ENCODE results near the gene HK1.
"Not testable (repeated sequence)": the region's sequence is repeated elsewhere in the genome, so short reads cannot be mapped to it uniquely, and the experiment has no call there.

HK1 gene

DNA sequence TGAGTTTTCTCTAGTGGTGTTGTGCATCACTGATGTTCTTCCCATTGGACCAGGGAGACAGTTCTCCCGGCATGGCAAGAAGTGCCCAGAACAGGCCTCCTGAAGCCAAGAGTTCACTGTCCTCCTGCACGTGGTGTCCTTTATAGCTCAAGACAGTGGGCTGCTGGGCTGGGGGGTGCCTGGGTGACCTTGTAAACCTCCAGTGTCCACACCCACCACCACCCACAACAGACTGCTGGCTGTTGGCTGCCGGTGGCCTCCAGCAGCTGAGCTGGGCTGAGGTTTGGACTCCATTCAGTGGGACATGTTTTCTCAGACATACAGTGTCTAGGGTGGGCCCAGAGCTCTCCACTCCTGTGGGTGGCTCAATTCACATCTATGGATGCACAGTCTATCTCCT, 42.2 kb downstream of the HK1 start:
- Histone ChIP-seq H3K27ac (ENCODE audit: low read depth, low read length) (no peak overlapping the region), H3K27me3 (ENCODE audit: insufficient read depth, low read length) (no peaks in the 10 kb centered on the region), H3K9me3 (ENCODE audit: insufficient read depth, low read depth, low read length) (no peaks in the 10 kb centered on the region), H3K36me3 (ENCODE audit: insufficient read depth, low read length) (peaks cover 2% of the 10 kb centered on the region; the same call in 1 of the 2 replicates), H3K4me1 (ENCODE audit: insufficient read depth, low read length) (peaks cover 41% of the 10 kb centered on the region), H3K4me3 (ENCODE audit: low read length) (peak overlapping the region; percentile 97), H3K9ac (ENCODE audit: low read depth, low read length) (no peak overlapping the region)
- WGBS = 92% methylated on average over 3 of the region's 3 CpGs

DNA sequence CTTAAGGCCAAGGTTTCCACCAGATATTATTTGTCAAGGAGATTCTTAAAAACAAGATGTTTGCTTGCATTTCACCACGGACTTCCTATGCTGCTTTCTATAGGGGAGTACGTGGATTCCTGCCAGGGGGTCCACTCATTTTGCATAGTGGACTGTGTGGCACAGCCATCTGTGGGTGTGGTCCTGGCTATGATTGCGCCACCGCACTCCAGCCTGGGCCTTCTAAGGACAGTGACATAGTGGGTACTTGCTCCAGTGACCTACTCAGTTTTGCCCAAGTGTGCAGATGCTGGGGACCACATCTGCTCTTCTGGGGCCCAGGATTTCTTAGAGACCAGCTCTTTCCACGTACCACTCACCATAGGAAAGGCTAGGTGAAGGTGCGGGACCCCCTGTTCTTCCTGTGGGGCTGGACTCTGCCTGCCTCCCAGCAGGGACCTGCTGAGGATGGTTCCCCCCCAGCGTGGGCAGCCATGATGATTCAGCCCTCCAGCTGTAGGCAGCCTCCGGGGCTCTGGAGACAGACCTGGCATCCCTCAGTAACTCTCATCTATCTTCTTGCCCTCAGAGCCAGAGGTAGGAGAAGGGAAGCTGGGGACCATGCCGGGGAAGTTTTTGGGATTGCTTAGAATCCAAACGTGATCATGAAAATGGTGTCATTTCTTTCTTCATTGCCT, 42.9 kb downstream of the HK1 start:
- Histone ChIP-seq H3K9me3 (ENCODE audit: insufficient read depth, low read depth, low read length) (no peaks in the 10 kb centered on the region), H3K4me1 (ENCODE audit: insufficient read depth, low read length) (peaks cover 43% of the 10 kb centered on the region), H3K9ac (ENCODE audit: low read depth, low read length) (no peak overlapping the region), H3K36me3 (ENCODE audit: insufficient read depth, low read length) (peaks cover 2% of the 10 kb centered on the region; the same call in 1 of the 2 replicates), H3K27me3 (ENCODE audit: insufficient read depth, low read length) (no peaks in the 10 kb centered on the region), H3K4me3 (ENCODE audit: low read length) (no peak overlapping the region), H3K27ac (ENCODE audit: low read depth, low read length) (no peak overlapping the region)
- WGBS = 81% methylated on average over 9 of the region's 10 CpGs

DNA sequence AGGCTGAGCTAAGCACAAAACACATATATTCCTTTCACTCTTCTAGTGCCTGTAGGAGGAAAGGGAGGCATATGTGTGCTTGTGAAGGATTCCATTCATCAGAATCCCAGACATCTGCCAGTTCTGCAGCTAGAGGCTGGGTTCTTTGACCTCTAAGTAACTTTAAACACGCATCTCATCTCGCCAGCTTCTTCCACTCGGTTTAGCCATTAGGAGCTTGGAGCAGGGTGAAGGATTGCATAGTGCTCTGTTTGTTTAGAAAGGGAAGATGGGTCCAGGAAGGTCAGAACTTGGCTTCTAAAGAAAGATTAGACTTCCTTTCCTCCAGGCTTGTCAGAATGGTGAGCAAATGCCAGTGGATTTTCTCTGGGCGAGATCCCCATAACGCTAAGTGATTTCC, 43.6 kb downstream of the HK1 start:
- Histone ChIP-seq H3K9ac (ENCODE audit: low read depth, low read length) (no peak overlapping the region), H3K9me3 (ENCODE audit: insufficient read depth, low read depth, low read length) (no peaks in the 10 kb centered on the region), H3K36me3 (ENCODE audit: insufficient read depth, low read length) (peaks cover 2% of the 10 kb centered on the region; the same call in 1 of the 2 replicates), H3K27ac (ENCODE audit: low read depth, low read length) (no peak overlapping the region), H3K4me3 (ENCODE audit: low read length) (no peak overlapping the region), H3K4me1 (ENCODE audit: insufficient read depth, low read length) (peaks cover 45% of the 10 kb centered on the region), H3K27me3 (ENCODE audit: insufficient read depth, low read length) (no peaks in the 10 kb centered on the region)
- 94% methylated on average over 5 of the region's 5 CpGs for WGBS

DNA sequence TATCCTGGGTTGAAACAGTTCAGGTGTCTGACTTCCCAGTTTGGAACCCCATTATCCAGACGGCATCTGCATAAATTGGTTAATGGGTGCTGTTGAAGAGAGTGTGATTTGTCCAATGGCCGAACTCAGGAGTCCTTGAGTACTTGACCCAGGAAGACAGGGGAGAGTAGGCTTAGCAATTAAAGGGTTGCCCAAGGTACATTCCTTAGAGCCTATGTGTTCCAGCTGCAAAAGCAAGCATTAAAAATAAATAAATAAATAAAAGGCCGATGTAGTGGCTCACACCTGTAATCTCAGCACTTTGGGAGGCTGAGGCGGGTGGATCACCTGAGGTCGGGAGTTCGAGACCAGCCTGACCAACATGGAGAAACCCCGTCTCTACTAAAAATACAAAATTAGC, 44.0 kb downstream of the HK1 start:
- H3K4me1 ChIP-seq (ENCODE audit: insufficient read depth, low read length) = peaks cover 44% of the 10 kb centered on the region

DNA sequence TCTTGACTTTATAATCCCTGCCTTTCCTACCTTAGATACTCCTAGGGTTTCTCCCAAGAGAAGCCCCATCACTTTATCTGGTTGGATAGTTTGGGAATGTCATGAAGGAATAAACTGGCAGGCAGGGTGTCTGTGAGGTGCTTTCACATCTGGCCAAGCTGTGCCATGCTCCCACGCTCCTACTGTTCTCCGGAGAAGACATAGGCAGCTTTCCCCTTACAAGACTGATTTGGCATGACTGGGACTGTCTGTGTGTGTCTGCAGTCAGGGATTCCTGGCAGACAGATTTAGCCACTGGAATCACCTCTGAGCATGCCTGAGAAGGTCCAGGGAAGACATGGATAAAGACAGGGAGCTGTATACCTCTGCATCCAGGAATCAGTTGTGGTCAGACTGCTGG, 45.3 kb downstream of the HK1 start:
- Histone ChIP-seq H3K4me1 (ENCODE audit: insufficient read depth, low read length) (peaks cover 50% of the 10 kb centered on the region), H3K27me3 (ENCODE audit: insufficient read depth, low read length) (no peaks in the 10 kb centered on the region), H3K9me3 (ENCODE audit: insufficient read depth, low read depth, low read length) (no peaks in the 10 kb centered on the region), H3K27ac (ENCODE audit: low read depth, low read length) (0 out of 2 replicates have a peak overlapping the region, but pooled peaks have one; percentile 19), H3K4me3 (ENCODE audit: low read length) (no peak overlapping the region), H3K9ac (ENCODE audit: low read depth, low read length) (peak overlapping the region; percentile 16; the same call in 1 of the 2 replicates), H3K36me3 (ENCODE audit: insufficient read depth, low read length) (peaks cover 5% of the 10 kb centered on the region; the same call in 1 of the 2 replicates)
- WGBS = 92% methylated on average over 2 of the region's 2 CpGs

More for the DNA sequence above, 44.0 kb downstream of the HK1 start:
- H3K36me3 ChIP-seq (ENCODE audit: insufficient read depth, low read length); H3K9ac ChIP-seq (ENCODE audit: low read depth, low read length); H3K9me3 ChIP-seq (ENCODE audit: insufficient read depth, low read depth, low read length); H3K27me3 ChIP-seq (ENCODE audit: insufficient read depth, low read length); H3K27ac ChIP-seq (ENCODE audit: low read depth, low read length); H3K4me3 ChIP-seq (ENCODE audit: low read length): not testable (repeated sequence)
- 98% methylated on average over 4 of the region's 7 CpGs for WGBS

DNA sequence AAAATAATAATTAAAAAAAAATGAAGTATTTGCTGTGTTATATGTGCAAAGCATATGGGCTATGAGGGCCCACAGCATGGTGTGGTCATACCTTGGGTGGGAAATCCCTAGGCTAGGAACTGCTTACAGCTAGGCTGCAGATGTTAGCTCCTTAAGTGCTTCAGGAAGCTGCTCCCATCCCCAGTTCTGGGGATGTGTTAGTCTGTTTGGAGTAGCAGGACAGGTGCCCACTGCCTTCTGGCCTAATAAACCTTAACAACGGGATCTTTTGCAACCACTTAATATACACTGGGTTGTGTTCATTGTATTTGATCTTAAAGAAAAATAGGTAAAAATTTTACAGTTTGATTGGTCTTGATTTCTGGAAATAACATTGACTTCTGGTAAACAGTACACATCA, 46.3 kb downstream of the HK1 start:
- Histone ChIP-seq H3K9me3 (ENCODE audit: insufficient read depth, low read depth, low read length) (no peaks in the 10 kb centered on the region), H3K36me3 (ENCODE audit: insufficient read depth, low read length) (peaks cover 5% of the 10 kb centered on the region; the same call in 1 of the 2 replicates), H3K9ac (ENCODE audit: low read depth, low read length) (no peak overlapping the region), H3K27me3 (ENCODE audit: insufficient read depth, low read length) (no peaks in the 10 kb centered on the region), H3K4me3 (ENCODE audit: low read length) (no peak overlapping the region), H3K4me1 (ENCODE audit: insufficient read depth, low read length) (peaks cover 59% of the 10 kb centered on the region), H3K27ac (ENCODE audit: low read depth, low read length) (0 out of 2 replicates have a peak overlapping the region, but pooled peaks have one; percentile 23)
- no CpG with 5 or more reads among the region's 1 CpG for WGBS

DNA sequence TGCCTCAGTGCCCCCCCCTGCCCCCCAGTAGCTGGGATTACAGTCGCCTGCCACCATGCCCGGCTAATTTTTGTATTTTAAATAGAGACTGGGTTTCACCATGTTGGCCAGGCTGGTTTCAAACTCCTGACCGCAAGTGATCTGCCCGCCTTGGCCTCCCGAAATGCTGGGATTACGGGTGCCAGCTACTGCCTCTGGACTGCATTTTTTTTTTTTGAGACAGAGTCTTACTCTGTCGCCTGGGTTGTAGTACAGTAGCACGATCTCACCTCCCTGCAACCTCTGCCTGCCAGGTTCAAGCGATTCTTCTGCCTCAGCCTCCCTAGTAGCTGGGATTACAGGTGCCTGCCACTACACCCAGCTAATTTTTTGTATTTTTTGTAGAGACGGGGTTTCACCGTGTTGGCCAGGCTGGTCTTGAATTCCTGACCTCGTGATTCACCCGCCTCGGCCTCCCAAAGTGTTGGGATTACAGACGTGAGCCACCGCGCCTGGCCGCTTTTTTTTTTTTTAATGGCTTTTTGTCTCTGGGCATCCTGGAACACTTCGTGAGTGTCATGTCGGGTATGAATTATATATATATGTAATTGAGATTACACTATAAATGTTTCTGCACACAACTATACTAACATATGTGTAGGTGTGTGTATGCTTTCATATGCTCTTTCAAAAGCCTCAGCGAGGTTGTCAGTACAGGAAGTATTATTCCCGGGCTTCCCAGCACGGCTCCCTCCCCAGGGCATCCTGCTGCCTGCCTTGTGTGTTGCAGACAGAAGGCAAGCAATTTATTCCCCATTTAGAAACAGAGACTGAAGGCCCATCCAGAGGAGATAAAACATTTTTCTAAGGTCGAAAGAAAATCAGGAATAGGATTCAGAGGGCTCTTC, 47.6 kb downstream of the HK1 start:
- H3K27ac ChIP-seq (ENCODE audit: low read depth, low read length) = peak overlapping the region; percentile 72
- H3K4me1 ChIP-seq (ENCODE audit: insufficient read depth, low read length) = peaks cover 61% of the 10 kb centered on the region
- H3K4me3 ChIP-seq (ENCODE audit: low read length) = peak overlapping the region; percentile 36; the same call in 1 of the 2 replicates
- 42% methylated on average over 22 of the region's 24 CpGs for WGBS
- not testable (repeated sequence) for H3K27me3 ChIP-seq (ENCODE audit: insufficient read depth, low read length); H3K9me3 ChIP-seq (ENCODE audit: insufficient read depth, low read depth, low read length); H3K36me3 ChIP-seq (ENCODE audit: insufficient read depth, low read length)
- peak overlapping the region; percentile 23; the same call in 1 of the 2 replicates for H3K9ac ChIP-seq (ENCODE audit: low read depth, low read length)

DNA sequence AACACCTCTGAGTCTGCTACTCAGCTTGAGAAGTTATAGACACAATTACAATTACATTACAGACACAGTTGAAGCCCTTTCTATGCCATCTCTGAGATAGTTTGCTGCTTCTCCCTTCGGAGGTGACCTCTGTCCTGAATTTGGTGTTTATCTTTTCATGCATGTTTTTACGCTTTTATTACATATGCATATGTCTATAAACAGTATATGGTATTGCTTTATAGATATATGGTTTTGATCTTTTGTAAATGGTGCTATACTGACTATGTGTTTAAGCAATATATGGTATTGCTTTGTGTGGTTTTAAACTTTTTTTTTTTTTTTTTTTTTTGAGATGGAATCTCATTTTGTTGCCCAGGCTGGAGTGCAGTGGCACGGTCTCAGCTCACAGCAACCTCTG, 48.4 kb downstream of the HK1 start:
- H3K4me1 ChIP-seq (ENCODE audit: insufficient read depth, low read length) = peaks cover 68% of the 10 kb centered on the region
- H3K36me3 ChIP-seq (ENCODE audit: insufficient read depth, low read length) = peaks cover 14% of the 10 kb centered on the region; the same call in 1 of the 2 replicates
- H3K27me3 ChIP-seq (ENCODE audit: insufficient read depth, low read length) = no peaks in the 10 kb centered on the region
- H3K9me3 ChIP-seq (ENCODE audit: insufficient read depth, low read depth, low read length) = no peaks in the 10 kb centered on the region
- no peak overlapping the region for H3K4me3 ChIP-seq (ENCODE audit: low read length)
- peak overlapping the region; percentile 23; the same call in 1 of the 2 replicates for H3K9ac ChIP-seq (ENCODE audit: low read depth, low read length)
- WGBS = 72% methylated on average over 2 of the region's 3 CpGs
- H3K27ac ChIP-seq (ENCODE audit: low read depth, low read length) = peak overlapping the region; percentile 72

DNA sequence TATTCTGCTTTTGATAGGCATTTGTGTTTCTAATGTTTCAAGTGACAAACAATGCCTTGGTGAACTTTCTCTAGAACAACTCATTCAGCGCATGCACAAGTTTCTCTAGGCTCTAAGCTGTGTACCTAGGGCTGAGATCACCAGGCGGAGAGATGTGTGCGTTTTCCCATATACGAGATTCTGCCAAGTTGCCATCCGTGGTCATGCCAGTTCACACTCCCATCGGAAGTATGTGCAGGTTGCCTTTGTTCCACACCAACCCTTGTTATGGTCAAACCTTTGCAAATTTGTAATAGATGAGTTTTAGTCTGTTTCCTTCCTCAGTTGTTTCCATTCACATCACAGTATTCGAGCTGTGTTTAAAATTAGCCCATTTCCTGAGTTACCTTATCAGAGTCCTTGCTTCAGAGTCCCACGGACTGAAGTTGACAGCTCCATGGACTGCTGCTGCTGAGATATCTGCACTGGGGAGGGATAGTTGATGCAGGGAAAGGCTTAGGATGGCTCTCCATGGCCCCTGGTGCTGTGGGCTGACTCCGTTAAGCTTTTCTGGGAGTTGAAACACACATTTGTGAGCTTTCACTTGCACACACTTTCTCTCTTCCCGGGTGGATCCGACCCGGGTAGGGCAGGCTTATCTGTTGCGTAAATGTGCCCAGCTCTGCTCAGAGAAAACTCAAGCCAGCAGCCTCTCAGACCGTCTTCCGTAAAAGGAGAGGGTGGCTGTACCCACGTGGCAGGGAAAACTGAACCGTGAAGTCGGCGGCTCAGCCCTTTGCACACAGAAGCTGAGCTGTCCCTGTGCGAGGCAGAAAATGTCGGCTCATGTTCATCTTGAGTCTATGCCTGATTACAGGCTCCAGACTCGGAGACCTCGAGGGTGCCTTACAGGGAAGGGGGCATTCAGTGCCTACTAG, 49.4 kb downstream of the HK1 start:
- 80% methylated on average over 23 of the region's 23 CpGs for WGBS
- no peak overlapping the region for H3K4me3 ChIP-seq (ENCODE audit: low read length)
- peak overlapping the region; percentile 9 for H3K9ac ChIP-seq (ENCODE audit: low read depth, low read length)
- H3K27me3 ChIP-seq (ENCODE audit: insufficient read depth, low read length) = no peaks in the 10 kb centered on the region
- peak overlapping the region; percentile 57 for H3K27ac ChIP-seq (ENCODE audit: low read depth, low read length)
- H3K36me3 ChIP-seq (ENCODE audit: insufficient read depth, low read length) = peaks cover 14% of the 10 kb centered on the region; the same call in 1 of the 2 replicates
- H3K9me3 ChIP-seq (ENCODE audit: insufficient read depth, low read depth, low read length) = no peaks in the 10 kb centered on the region
- H3K4me1 ChIP-seq (ENCODE audit: insufficient read depth, low read length) = peaks cover 70% of the 10 kb centered on the region

DNA sequence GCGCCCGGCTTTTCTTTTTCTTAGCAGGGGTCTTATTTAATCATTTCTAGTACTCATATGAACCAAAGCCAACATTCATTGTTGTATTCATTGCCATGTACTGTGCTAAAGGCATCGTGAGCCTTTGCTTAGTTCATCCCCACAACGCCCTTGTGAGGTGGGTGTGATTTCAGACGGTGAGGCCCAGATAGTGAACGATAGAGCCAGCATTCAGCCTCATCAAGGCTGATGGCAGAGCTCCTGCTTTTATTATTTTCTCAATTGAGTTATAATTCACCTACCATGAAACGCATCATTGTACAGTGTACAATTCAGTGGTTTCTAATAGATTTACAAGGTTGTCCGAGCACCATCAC, 50.1 kb downstream of the HK1 start:
- 82% methylated on average over 8 of the region's 8 CpGs for WGBS
- H3K4me1 ChIP-seq (ENCODE audit: insufficient read depth, low read length) = peaks cover 76% of the 10 kb centered on the region
- peaks cover 14% of the 10 kb centered on the region; the same call in 1 of the 2 replicates for H3K36me3 ChIP-seq (ENCODE audit: insufficient read depth, low read length)
- no peak overlapping the region for H3K4me3 ChIP-seq (ENCODE audit: low read length)
- peak overlapping the region; percentile 9 for H3K9ac ChIP-seq (ENCODE audit: low read depth, low read length)
- H3K27ac ChIP-seq (ENCODE audit: low read depth, low read length) = peak overlapping the region; percentile 57
- H3K27me3 ChIP-seq (ENCODE audit: insufficient read depth, low read length) = no peaks in the 10 kb centered on the region
- no peaks in the 10 kb centered on the region for H3K9me3 ChIP-seq (ENCODE audit: insufficient read depth, low read depth, low read length)

All from HUES64 (cell line).